ENCODE measurements around the gene SMPDL3B. TPM values are rescaled to one million over a fixed set of nuclear protein-coding genes. Genes with fewer than 3 reads are reported as not detected.
"Not testable (repeated sequence)": the region's sequence is repeated elsewhere in the genome, so short reads cannot be mapped to it uniquely, and the experiment has no call there.

Gene SMPDL3B
- total and polyA plus RNA-seq, 8 donors, result 10.5 to 15.7 (median 13.9) TPM

DNA sequence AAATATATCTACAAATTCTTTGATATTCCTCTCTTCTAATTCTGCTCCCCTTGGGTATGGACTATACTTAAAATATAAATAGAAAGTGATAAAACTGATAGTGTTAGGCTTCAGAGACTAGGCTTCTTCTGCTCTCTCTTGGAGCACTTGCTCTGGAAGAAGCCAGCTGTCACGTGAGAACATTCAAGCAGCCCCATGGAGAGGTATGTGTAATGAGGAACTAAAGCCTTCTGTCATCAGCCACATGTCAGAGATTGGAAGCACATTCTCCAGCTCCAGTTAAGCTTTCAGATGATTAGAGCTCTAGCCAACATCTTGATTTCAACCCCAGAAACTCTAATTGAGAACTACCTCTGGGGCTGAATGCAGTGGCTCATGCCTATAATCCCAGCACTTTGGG is 59.3 kb downstream of the SMPDL3B start:
- no peaks in the 10 kb centered on the region for H3K27me3 ChIP-seq
- TF ChIP-seq, protein P1, sequence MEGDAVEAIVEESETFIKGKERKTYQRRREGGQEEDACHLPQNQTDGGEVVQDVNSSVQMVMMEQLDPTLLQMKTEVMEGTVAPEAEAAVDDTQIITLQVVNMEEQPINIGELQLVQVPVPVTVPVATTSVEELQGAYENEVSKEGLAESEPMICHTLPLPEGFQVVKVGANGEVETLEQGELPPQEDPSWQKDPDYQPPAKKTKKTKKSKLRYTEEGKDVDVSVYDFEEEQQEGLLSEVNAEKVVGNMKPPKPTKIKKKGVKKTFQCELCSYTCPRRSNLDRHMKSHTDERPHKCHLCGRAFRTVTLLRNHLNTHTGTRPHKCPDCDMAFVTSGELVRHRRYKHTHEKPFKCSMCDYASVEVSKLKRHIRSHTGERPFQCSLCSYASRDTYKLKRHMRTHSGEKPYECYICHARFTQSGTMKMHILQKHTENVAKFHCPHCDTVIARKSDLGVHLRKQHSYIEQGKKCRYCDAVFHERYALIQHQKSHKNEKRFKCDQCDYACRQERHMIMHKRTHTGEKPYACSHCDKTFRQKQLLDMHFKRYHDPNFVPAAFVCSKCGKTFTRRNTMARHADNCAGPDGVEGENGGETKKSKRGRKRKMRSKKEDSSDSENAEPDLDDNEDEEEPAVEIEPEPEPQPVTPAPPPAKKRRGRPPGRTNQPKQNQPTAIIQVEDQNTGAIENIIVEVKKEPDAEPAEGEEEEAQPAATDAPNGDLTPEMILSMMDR (IDR thresholded peaks at IDR 0.05), result no peak
- intact Hi-C loops (cut with DNase I), result no loop called here
- no peaks in the 10 kb centered on the region for H3K9me3 ChIP-seq
- DNase-seq (no peak), ATAC-seq (peak; percentile 63)
- H3K36me3 ChIP-seq, result peaks cover 0 to 80% of the 10 kb centered on the region in 2 donors
- no peak overlapping the region for H3K4me3 ChIP-seq
- peak overlapping the region in 1 of 2 donors; percentile 70 for H3K27ac ChIP-seq
- peaks cover 0 to 33% of the 10 kb centered on the region in 2 donors for H3K4me1 ChIP-seq

DNA sequence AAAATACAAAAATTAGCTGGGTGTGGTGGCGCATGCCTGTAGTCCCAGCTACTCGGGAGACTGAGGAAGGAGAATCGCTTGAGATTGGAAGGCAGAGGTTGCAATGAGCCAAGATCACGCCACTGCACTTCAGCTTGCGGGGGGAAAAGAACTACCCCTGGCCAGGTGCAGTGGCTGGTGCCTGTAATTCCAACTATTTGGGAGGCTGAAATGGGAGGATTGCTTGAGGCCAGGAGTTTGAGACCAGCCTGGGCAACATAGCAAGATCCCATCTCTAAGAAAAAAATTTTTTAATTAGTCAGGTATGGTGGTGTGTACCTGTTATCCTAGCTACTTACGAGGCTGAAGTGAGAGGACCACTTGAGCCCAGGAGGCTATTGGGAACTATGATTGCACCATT is 59.7 kb downstream of the SMPDL3B start:
- H3K36me3 ChIP-seq, result peaks cover 0 to 80% of the 10 kb centered on the region in 2 donors
- H3K4me3 ChIP-seq; H3K9me3 ChIP-seq; intact Hi-C loops (cut with DNase I); DNase-seq; ATAC-seq; H3K27me3 ChIP-seq: not testable (repeated sequence)
- peak overlapping the region in 1 of 2 donors; percentile 70 for H3K27ac ChIP-seq
- peaks cover 0 to 33% of the 10 kb centered on the region in 2 donors for H3K4me1 ChIP-seq

DNA sequence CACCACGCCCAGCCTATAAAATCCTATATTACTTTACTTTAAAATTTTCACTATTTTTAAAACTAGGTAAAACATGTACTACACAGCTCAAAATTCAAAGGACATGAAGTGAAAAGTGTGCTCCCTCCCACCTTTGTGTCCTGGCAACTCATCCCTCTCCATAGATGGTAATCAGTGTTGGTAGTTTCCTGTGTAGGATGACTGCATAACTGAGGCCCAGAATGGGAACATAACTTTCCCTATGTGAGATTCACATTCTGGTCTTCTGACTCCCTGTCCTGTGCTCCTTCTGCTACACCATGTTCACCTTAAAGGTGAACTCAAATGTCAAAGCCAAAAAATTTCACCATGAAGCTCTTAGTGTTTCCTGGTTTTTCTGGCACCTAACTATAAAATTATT is 64.3 kb downstream of the SMPDL3B start:
- DNase-seq, result no peak
- peaks cover 5 to 96% of the 10 kb centered on the region in 2 donors for H3K36me3 ChIP-seq
- intact Hi-C loops (cut with DNase I), result no loop called here
- TF ChIP-seq, protein P1 (IDR thresholded peaks at IDR 0.05), result no peak
- H3K4me3 ChIP-seq, result no peak overlapping the region
- H3K9me3 ChIP-seq, result no peaks in the 10 kb centered on the region
- ATAC-seq, result no peak
- no peaks in the 10 kb centered on the region for H3K27me3 ChIP-seq
- H3K27ac ChIP-seq, result no peak overlapping the region
- peaks cover 0 to 8% of the 10 kb centered on the region in 2 donors for H3K4me1 ChIP-seq

GRCh38 chr1:28002600-28002999 is 67.8 kb downstream of the SMPDL3B start:
- DNase-seq (no peak), ATAC-seq (no peak)
- TF ChIP-seq, protein P1 (IDR thresholded peaks at IDR 0.05), result no peak
- Histone ChIP-seq H3K9me3 (no peaks in the 10 kb centered on the region), H3K27me3 (no peaks in the 10 kb centered on the region), H3K36me3 (peaks cover 6 to 78% of the 10 kb centered on the region in 2 donors), H3K4me1 (no peaks in the 10 kb centered on the region), H3K27ac (no peak overlapping the region), H3K4me3 (no peak overlapping the region)
- intact Hi-C loops (cut with DNase I), result no loop called here

DNA sequence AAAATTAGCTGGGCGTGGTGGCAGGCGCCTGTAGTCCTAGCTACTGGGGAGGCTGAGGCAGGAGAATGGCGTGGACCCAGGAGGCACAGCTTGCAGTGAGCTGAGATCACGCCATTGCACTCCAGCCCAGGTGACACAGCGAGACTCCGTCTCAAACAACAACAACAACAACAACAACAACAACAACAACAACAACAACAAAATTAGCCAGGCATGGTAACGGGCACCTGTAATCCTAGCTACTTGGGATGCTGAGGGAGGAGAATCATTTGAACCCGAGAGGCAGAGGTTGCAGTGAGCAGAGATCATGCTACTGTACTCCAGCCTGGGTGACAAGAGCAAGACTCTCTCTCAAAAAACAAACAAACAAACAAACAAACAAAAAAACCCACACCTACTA is 68.3 kb downstream of the SMPDL3B start:
- H3K27me3 ChIP-seq; H3K27ac ChIP-seq; H3K4me3 ChIP-seq; intact Hi-C loops (cut with DNase I); H3K4me1 ChIP-seq; DNase-seq; H3K9me3 ChIP-seq; ATAC-seq: not testable (repeated sequence)
- peaks cover 6 to 73% of the 10 kb centered on the region in 2 donors for H3K36me3 ChIP-seq

Other genes with a start within 250 kb of the SMPDL3B start
- 10 to 100 TPM; 16.1 to 19.3 TPM for gene FAM76A, start 209.0 kb upstream of the SMPDL3B start, total RNA-seq
- gene FAM76A, start 209.0 kb upstream of the SMPDL3B start, polyA plus RNA-seq (ENCODE audit: insufficient read length in 6 of 6), result 10 to 100 TPM; 13.8 to 19.7 (median 15.6) TPM
- 10 to 100 TPM; 79.3 TPM for gene STX12, start 161.8 kb upstream of the SMPDL3B start, total RNA-seq
- gene STX12, start 161.8 kb upstream of the SMPDL3B start, polyA plus RNA-seq (ENCODE audit: insufficient read length in 6 of 6), result 10 to 100 TPM; 49.5 to 61.3 (median 54.4) TPM
- gene PPP1R8, start 104.2 kb upstream of the SMPDL3B start, total RNA-seq, result 10 to 100 TPM; 31.1 to 34.4 TPM
- 10 to 100 TPM; 47.0 to 56.3 (median 49.5) TPM for gene PPP1R8, start 104.2 kb upstream of the SMPDL3B start, polyA plus RNA-seq (ENCODE audit: insufficient read length in 6 of 6)
- 100 to 1,000 TPM in 1 of 2 donors, 10 to 100 TPM in 1; 33.7 to 110 TPM for gene THEMIS2, start 62.5 kb upstream of the SMPDL3B start, total RNA-seq
- gene THEMIS2, start 62.5 kb upstream of the SMPDL3B start, polyA plus RNA-seq (ENCODE audit: insufficient read length in 6 of 6), result 1 to 10 TPM; 5.7 to 8.0 (median 6.5) TPM
- 10 to 100 TPM; 21.1 to 29.8 TPM for gene RPA2, start 20.4 kb upstream of the SMPDL3B start, total RNA-seq
- gene RPA2, start 20.4 kb upstream of the SMPDL3B start, polyA plus RNA-seq (ENCODE audit: insufficient read length in 6 of 6), result 10 to 100 TPM; 55.5 to 69.7 (median 60.0) TPM
- 10 to 100 TPM in 1 of 2 donors, 1 to 10 TPM in 1; 8.8 to 10.3 TPM for gene XKR8, start 25.0 kb downstream of the SMPDL3B start, total RNA-seq
- gene XKR8, start 25.0 kb downstream of the SMPDL3B start, polyA plus RNA-seq (ENCODE audit: insufficient read length in 6 of 6), result 1 to 10 TPM; 7.9 to 9.6 (median 8.2) TPM
- 10 to 100 TPM; 22.9 to 28.4 TPM for gene EYA3, start 153.6 kb downstream of the SMPDL3B start, total RNA-seq
- 10 to 100 TPM; 25.8 to 33.0 (median 31.2) TPM for gene EYA3, start 153.6 kb downstream of the SMPDL3B start, polyA plus RNA-seq (ENCODE audit: insufficient read length in 6 of 6)
- 10 to 100 TPM; 19.4 to 59.7 TPM for gene PTAFR, start 241.7 kb downstream of the SMPDL3B start, total RNA-seq
- gene PTAFR, start 241.7 kb downstream of the SMPDL3B start, polyA plus RNA-seq (ENCODE audit: insufficient read length in 6 of 6), result 1 to 10 TPM; 2.4 to 2.9 (median 2.5) TPM

Measured in left lung (tissue), 10 donors.